GM12891 (cell line): Measurements from ENCODE around the gene ACTL6A.

Experiments used
- POLR2A ChIP-seq: IDR thresholded peaks from 2 replicates; pipeline ENCODE4 v1.6.1; 2011; ENCODE audit warnings: low read depth, low read length, control low read depth
- POLR2AphosphoS5 ChIP-seq: IDR thresholded peaks from 2 replicates; pipeline ENCODE4 v1.6.1; 2011; ENCODE audit warnings: low read depth, low read length, control low read depth
- TAF1 ChIP-seq: IDR thresholded peaks from 2 replicates; pipeline ENCODE4 v1.6.1; 2011; ENCODE audit warnings: low read depth, low read length, control low read depth

DNA sequence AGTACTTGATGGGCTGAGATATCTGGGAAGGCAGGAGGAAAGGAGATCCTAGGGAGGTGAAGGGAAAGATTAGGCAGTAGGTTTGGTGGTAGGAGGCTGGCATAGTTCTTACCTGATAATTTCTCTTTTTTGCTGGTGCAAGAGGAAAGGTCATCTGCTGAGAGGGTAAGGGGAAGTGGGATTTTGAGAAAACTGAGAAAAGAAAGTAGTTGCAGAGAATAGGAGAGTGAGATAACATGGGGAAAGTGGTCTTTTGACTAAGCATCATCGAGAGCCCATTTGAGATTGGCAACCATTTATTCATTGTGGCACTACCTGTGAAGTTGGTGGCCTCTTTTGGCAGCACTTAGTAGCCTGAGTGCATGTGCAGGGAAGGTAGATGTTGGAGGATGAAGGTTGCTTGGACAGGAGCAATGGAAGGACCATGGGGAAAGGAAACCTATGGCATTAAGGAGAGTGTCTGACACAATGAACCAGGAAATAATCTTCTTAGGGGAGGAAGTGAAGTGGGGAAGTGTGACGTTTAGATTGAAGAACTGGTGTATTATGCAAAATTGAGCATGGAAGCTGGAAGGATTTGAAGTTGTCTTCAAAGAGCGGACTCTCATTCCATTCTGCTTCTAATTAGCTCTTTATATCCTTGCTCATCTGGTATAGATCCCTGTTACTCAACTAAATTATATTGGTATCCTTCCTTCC lies 68.2 kb downstream of the ACTL6A start:
- no peak for TF ChIP-seq POLR2A
- TF ChIP-seq POLR2AphosphoS5: no peak
- no peak for TF ChIP-seq TAF1
